ENCODE results near the gene NUP205.

GRCh38 chr7:135514856-135515255 lies 42.9 kb upstream of the NUP205 start:
- TF ChIP-seq CTCF (conservative IDR thresholded peaks at IDR 0.05; ENCODE audit: low read depth, low read length) (no peak), EZH2 (IDR thresholded peaks at IDR 0.05; ENCODE audit: borderline replicate concordance, low read depth, low read length, poor library complexity, severe bottlenecking) (no peak)
